ENCODE measurements around the gene LTK.

Gene LTK

DNA sequence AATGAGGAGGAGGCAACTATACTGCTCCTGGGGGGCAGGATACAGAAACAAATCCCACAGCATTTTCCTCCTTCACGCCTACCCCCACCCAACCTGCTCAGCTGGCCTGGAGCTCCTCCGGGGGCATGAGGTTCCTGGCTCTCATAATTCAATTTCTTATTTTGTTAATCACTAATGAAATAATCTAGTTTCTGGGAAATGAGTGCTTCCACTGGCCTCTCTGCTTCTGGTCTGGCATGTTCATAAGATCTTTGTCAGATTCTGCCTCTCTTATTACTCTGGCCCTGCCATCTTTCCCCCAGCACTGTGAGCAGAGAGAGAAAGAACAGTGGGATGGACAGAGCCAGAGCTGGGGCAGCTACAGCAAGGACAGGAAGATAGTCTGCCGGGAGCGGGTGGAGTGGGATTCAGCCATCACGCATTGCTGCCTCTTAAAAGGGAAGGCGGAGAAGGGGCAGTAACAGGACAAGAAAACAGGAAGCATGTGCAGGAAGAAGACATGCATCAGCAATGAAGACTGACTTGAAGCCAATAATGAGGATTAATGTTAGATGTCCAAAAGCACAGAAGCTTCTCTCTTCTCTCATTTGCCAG is 16.8 kb upstream of the LTK start:
- no peak for DNase-seq (ENCODE audit: low read depth)

DNA sequence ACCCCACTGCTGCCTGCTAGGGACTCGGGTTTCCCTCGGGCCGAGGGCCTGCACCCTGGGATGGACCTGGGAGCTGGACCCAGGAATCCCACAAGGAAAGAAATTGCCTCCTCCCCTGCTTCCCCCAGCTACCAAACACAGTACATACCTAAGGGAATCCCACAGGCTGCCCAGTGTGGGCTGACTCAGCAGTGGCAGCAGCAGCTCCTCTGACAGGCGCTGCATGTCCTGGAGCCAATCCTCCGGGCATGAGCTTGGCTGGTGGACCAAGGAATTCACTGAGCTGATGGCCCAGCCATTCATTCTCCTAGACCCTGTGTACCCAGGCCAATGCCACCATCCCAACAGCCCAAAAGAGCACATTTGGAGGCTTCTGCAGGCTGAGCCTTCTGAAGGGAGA is 9.5 kb upstream of the LTK start:
- DNase-seq (ENCODE audit: low read depth) = no peak

DNA sequence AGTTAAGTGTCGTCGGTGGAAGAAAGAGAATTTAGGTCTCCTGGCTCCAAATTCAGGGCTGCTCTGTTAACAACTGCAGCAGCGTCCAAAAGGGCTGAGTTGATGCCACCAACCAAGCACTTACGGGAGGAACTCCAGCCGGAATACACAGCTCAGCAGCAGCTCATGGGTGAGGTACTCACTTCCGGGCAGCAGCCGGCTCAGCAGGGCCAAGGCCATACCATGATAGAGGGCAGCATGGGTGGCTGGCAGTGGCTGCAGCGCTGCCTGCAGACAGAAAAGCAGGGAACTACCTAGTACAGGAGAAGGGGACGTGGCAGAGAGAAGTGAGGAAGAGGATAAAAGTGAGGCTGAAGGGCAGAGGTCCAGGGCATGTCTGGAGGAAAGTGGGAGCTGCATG is 8.0 kb upstream of the LTK start:
- DNase-seq (ENCODE audit: low read depth) = no peak

DNA sequence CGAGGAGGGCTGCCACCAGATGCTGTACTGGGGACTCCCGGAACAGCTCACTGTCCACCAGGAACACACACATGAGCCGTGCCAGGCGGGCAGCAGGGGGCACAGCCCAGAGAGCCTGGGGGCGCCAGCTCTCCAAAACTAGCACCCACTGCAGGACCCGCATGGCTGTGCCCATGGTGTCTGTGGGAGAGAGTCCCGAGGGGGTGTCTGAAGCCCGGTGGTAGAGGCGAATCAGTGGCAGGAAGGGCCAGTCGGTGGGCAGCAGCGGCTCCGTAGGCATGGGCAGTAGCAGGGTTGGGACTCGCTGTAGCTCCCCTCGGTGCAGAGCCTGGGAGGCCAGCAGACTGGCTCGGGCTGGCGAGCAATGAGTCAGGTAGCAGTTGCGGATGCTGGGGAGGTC is 7.0 kb upstream of the LTK start:
- no peak for DNase-seq (ENCODE audit: low read depth)

DNA sequence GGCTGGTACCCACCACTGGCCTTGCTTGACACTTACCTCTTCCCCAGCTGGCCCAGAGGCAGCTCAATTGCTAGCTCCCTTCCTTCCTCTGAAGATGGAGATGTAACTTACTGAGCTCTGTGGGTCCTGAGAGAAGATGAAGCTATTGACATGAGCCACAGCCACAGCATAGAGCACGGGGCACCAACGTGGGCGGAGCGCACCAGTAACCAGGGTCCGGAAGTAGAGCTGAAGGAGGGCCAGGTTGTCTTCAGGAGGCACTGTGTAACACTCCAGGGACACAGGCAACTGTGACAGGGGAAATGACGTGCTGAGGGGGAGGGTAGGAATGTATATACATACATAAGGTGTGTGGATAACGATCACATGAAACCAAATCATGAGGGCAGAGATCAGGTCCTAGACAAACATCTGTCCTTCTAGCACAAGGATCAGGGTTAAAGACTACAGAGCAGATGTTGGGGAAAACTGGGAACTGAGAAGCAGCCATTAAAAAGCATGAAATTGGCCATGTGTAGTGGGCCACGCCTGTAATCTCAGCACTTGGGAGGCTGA is 4.3 kb upstream of the LTK start:
- no peak for DNase-seq (ENCODE audit: low read depth)

DNA sequence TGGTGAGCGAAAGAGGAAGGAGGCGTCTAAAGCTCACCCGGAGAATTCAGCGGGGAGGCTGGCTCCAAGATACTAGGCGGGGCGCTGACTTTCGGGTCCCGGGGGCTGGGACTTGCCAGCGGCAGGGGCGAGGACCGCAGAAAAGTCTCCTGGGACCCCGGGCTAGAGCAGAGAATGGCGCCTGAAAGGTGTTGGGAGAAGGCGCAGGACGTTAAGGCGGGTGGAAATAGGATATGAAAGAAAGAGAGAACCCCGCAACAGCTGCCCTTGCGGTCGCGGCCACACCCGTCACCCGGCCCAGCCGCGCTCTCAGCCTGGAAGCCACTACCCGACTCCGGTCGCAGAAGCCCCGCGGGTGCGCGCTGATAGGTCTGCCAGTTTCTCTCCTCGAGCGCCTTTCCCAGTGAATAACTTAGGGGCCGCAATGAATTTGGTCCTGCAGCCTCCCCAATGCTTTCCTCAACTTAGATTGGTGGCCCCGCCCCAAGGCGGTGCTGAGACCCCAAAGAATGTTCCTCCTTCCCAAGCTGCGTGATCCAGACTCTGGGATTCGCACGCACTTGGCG is 604 bp downstream of the LTK start:
- DNase-seq (ENCODE audit: low read depth) = no peak

DNA sequence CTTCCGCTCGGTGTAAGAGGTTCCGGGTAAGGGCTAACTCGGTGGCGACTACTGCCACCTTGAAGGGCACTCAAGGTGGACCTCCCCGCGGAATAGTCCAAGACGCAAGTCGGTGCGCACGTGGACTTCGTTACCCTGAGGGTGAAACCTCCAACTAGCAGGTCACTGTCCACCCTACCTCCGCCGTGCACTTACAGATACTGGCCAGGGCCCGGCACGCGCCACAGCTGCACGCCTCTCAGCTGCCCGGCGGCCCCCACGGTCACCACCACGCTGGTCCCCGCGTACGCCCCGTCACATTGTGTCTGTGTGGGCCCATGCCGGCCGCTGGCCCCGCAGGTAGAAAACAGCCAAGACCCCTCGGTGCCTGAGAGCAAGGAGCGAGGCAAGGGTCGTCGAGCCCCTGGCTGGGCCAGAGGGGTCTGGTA is 1.1 kb downstream of the LTK start:
- DNase-seq (ENCODE audit: low read depth) = no peak

DNA sequence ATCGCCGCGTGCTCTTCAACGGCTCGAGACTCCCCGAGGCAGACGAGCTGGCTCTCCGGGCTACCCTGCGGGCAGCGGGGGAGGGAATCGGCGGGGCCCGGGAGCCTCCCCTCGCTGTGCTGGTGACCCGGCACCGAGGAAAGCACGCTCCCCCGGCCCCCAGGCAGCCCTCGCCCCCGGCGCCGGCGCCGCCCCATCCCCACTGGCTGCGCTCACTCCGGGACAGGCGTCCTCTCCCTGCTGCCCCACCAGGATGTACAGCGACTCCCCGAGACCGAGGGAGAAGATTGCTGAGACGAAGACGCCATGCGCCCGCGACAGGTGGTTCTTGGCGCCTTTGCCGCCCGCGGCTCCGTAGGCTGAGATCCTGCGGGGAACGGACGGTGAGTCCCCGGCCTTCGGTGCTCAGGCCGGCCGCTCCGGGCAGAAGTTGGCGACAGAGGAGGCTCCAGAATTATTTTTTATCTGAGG is 1.7 kb downstream of the LTK start:
- no peak for DNase-seq (ENCODE audit: low read depth)

DNA sequence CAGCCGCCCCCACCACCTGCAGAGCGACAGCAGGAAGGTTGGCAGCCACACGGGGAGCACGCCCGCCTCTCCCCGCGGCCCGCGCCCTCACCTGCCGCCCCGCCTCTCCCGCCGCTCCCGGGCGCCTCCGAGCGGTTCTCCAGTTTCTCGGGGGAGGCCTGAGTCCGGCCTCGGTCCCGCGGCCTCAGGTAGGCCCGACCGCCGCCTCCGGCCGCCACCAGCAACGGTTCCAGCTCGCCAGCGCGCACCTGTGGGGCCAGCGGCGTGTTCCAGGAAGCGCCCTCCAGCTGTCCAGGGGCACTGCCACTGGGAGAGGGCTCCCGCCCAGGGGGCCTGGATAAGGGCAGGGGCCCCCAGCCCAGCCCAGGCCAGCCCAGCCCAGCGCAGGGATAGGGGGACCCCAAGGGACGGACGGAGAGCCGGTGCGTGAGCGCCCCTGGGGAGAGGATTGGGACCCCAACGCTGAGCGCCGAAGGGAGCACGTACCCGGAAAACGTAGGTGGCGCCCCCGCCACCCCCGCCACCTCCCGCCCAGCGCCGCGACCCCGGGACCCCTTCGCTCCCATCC is 2.2 kb downstream of the LTK start:
- no peak for DNase-seq (ENCODE audit: low read depth)

DNA sequence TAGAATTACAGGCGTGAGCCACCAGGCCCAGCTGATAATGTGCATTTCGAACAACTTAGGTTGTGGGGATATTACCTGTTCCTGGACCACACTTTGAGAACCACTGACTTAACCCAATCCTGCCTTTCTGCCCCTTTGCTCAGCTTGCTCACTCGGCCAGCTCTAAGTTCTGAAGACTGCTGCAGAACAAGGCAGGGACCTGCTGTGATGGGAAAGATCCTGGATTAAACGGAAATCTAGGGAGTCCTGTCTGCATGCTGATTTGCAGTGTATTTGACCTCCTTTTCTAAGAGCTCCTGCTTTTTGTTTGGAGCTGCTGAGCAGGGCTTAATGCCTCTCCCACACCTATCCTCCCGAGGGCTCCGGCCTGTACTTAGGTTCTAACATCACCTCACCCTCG is 2.9 kb downstream of the LTK start:
- no peak for DNase-seq (ENCODE audit: low read depth)

DNA sequence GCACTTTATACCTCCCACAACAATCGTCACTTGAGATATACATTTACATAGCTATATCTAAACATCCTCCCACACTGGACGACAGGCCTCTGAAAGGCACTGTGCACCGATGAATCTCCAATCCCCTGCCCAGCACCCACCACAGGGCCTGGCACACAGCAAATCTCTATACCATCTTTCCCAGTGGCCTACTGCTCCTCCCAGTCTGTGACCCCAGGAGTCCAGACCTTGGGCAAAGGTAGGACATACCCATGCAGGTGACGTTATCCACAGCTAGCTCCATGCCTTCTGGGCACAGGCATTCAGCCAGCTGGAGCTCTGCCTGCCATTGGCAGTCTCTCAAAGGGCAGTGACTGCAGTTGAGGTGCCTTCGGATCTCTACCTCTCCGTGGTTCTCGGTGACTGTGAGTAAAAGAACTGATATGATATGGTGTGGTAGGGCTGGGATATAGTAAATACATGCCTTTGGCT is 5.8 kb downstream of the LTK start:
- DNase-seq (ENCODE audit: low read depth) = no peak

DNA sequence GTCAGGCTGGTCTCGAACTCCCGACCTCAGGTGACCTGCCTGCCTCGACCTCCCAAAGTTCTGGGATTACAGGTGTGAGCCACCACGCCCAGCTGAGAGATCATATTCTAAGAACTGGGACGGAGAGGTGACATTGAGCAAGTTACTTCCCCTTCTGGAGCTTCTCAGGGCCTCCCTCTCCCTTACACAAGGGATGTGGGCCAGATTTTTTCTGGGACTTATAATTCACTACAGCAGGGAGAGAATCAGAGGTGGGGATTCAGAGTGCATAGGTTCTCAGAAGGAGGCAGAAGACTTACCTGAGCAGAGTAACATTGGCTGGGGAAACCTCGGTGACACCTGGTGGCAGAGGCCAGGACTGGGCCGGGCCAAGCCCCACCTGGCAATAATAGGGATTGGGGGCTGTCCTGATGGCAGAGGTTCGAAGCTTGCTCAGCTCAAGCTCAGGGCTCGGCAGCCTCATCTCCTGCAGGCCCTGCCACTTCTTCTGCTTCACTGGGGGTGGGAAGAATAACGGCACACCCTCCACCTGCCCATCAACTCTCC is 6.8 kb downstream of the LTK start:
- no peak for DNase-seq (ENCODE audit: low read depth)

DNA sequence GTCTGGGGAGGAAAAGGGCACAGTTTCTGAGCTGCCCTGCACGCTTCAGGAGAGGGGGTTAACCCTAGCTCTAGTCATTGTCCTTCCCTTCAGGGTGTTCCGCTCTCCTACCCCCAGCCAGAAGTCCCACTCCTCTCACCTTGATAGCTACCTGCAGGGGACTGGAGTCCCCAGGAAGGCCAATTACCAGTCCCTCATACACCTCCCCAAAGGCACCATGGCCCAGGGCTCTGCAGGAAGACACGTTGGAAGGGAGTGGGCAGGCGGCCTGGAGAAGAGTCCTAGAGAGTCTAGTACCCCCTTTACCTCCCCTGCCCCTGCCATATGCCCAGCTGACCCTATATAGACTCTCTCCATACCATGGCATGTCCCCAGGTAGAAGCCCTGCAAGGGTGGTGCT is 7.9 kb downstream of the LTK start:
- DNase-seq (ENCODE audit: low read depth) = no peak

DNA sequence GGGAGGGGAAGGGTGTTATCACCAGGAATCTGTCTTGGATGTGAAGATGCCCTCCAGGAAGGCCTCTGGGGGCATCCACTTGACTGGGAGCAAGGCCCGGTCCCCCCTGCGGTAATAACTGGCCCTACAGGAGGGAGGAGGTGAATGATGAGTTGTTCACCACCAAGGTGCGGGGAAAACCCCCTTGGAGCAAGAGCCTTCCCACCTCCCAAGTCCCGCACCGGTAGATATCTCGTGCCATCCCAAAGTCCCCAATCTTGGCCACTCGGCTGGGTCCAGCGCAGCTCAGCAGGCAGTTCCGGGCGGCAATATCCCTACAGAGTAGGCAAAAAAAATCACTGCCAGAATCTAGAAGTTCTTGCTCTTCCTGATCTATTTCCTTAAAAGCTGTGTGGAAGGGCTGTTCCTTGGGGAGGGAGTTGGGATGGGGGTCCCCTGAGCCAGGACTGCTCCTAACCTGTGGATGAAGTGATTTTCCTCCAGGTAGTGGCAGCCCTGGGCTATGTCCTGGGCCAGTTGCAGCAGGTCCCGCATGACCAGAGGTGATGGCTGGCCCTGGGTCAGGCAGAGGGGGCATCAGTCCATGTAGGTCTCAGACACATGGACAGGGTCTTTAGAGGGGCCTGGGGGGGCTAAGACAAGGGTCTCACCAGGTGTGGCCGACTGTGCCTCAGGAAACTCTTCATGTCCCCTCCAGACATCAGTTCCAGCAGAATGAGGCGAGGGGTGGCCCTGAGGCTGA is 8.7 kb downstream of the LTK start:
- no peak for DNase-seq (ENCODE audit: low read depth)

DNA sequence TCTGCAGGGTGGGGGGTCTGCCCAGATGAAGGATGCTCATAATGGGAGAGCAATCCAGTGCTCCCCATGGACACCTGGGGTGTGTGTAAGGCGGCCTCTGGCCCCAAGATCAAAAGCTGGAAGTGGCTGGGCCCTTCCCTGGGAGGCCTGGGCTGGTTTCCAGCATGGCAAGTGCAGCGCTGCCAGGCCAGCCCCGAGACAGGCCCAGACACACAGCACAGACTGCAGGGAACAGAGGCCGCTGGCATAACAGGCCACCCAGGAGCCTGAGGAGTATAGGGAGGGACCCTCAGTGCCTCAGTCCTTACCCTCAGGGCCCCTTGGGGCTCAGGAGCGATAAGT is 10.0 kb downstream of the LTK start:
- no peak for DNase-seq (ENCODE audit: low read depth)

DNA sequence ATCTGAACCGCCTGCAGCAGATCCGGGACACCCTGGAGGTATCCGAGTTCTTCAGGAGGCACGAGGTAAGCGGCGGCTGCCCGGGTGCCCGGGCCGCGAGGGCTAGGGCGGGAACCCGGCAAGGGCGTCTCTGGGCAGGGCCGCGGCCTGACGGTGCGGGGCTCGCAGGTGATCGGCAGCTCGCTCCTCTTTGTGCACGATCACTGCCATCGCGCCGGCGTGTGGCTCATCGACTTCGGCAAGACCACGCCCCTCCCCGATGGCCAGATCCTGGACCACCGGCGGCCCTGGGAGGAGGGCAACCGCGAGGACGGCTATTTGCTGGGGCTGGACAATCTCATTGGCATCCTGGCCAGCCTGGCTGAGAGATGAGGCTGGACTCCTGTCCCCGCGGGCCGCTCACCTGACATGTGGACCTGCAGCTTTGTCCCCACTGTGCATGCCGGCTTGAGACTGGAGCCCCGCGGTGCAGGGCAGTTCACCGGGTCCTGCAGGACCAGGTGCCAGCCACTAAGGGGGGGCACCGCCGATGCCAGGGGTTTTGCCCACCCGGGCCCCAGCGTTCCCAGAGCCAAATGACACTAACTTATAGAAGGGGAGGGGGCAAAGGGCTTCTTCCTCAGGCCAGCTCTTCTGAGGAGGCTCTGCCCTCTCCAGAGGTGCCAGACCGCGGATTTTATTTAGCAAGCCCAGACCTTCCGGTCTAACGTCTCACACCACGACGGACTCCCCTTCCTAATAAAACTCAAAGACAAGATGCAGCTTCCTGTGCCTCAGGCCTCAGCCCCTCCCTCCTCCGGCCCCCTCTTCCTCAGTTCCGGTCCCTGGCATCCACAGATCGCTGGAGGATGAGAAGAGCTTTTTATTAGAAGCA is 10.6 kb downstream of the LTK start:
- peak; percentile 73 for DNase-seq (ENCODE audit: low read depth)

DNA sequence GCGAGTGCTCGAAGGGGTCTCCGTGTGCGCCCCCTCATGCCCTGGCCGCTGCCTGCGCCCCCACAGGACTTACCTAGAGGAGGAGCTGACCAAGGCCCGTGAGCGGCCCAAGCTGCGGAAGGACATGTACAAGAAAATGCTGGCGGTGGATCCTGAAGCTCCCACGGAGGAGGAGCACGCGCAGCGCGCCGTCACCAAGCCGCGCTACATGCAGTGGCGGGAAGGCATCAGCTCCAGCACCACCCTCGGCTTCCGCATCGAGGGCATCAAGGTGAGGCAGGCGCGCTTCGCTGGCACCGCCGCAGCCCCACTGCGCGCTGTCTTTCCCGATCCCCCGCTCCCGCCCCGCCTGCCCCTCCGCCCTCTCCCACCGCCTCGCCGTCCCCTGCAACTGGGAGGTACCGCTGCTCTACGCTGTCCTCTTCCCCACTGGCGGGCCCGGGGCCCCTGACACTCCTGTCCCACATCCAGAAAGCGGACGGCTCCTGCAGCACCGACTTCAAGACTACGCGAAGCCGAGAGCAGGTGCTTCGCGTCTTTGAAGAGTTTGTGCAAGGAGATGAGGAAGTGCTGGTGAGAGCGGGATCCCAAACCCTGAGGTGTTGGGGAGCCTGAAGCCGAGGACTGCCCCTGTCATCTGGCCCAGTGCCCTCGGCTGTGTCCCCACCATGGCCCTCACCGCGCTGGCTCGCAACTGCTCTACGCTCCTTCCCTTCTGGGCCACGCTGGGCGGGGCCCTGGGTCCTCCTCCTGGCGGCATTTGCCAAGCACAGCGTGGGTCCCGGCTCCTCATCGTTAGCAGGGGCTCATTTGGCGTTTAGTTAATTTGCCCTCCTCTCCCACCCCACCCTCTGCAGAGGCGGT is 11.5 kb downstream of the LTK start:
- DNase-seq (ENCODE audit: low read depth) = no peak

DNA sequence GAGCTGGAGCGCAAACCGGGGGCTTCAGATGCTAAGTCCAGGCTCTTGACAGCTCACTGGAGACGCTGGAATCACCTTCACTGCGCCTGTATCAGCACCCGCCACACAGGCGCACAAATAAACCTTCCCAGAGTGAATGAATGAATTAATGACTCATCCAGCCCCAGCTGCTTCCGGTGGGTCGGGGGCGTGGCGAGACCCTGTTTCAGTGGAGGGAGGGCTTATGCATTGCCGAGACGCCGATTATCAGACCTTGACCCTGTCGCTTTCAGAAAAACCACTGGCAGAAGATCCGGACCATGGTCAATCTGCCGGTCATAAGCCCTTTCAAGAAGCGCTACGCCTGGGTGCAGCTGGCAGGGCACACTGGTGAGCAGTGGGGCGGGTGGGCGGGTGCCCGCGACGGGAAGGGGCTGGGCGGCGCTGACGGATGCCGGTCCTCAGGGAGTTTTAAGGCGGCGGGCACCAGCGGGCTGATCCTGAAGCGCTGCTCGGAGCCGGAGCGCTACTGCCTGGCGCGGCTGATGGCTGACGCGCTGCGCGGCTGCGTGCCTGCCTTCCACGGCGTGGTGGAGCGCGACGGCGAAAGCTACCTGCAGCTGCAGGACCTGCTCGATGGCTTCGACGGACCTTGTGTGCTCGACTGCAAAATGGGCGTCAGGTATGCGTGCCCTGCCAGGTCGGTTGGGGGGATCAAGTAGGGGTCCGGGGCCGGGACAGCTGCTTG is 12.3 kb downstream of the LTK start:
- no peak for DNase-seq (ENCODE audit: low read depth)

DNA sequence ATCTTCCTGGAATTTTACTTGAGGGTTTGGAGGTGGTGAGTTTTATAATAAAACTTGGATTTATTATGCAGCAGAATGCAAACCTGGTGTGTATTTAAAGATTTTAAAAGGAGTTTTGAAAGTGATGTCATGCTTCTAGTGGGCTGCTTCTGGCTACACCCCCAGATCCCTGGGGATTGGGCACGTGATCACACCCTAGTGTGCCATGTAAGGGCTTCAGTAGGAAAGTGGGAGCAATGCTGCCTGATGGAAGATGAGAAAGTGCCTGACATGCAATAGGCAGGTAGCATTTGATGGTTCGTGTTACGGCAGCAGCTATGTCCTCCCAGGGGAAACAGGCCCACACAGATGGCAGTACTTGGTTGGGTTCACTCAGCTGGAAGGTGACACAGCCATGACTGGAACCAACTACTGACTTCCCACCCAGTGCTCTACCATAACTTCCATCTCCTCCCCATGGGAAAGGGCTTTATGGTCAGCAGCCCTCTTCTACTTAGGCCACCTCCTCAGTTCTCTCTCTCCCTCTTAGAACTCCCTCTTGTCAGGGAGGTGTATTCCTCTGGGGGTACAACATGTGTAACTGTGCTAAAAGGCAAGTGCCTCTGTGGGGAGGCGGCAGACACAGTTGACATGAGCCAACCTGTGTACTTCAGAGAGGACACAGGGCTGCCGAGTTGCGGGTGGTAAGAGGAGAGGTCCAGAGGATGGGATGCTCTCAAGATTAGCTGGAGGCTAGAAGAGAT is 14.3 kb downstream of the LTK start:
- DNase-seq (ENCODE audit: low read depth) = no peak

Measured in CMK (cell line).